Gastrocnemius medialis (tissue), 4 donors: ENCODE data around the gene CFAP46.

Experiments
- POLR2A ChIP-seq, 2 donors: fragments of 450-650 bp; IDR thresholded peaks; one replicate each; pipeline ENCODE4 v1.6.1; 2017; ENCODE audit warnings: antibody characterized with exemption in 2 of 2, mild to moderate bottlenecking in 2 of 2, moderate library complexity in 2 of 2
- TF ChIP-seq, protein P1 (sequence below), 5 experiments: fragments of 450-650 bp in 3 of 5; fragments of 200-600 bp in 2 of 5; sonication (generic) in 2 of 5; IDR thresholded peaks in 4 of 5; conservative IDR thresholded peaks in 1 of 5; 1 replicate in 4 of 5; 2 replicates in 1 of 5; pipeline ENCODE4 v1.5.1; 2016 to 2019; ENCODE audit warnings: antibody characterized with exemption in 5 of 5, mild to moderate bottlenecking in 3 of 5, moderate library complexity in 3 of 5

DNA sequence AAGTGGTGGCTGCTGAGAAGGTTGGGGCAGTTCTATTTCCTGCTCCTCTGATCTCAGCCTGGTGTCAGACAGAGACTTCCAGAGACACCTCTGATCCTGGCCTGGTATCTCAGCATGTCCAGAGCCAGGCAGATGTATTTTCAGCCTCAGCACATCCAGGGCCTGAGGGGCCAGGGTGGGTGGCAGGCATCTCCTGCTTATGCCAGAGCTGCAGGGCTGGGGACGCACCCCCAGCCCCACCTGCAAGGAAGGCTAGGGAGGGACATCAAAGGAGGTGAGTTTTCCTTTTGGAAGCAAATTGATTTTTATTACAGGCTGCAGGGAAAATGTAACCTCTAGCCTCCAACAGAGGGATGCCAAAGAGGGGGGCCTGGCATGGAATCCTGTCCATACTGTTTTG is 36.7 kb downstream of the CFAP46 start:
- TF ChIP-seq, protein P1, sequence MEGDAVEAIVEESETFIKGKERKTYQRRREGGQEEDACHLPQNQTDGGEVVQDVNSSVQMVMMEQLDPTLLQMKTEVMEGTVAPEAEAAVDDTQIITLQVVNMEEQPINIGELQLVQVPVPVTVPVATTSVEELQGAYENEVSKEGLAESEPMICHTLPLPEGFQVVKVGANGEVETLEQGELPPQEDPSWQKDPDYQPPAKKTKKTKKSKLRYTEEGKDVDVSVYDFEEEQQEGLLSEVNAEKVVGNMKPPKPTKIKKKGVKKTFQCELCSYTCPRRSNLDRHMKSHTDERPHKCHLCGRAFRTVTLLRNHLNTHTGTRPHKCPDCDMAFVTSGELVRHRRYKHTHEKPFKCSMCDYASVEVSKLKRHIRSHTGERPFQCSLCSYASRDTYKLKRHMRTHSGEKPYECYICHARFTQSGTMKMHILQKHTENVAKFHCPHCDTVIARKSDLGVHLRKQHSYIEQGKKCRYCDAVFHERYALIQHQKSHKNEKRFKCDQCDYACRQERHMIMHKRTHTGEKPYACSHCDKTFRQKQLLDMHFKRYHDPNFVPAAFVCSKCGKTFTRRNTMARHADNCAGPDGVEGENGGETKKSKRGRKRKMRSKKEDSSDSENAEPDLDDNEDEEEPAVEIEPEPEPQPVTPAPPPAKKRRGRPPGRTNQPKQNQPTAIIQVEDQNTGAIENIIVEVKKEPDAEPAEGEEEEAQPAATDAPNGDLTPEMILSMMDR (IDR thresholded peaks at IDR 0.05 in 4 of 5, conservative IDR thresholded peaks at IDR 0.05 in 1 of 5), result no peak
- TF ChIP-seq POLR2A (IDR thresholded peaks at IDR 0.05), result no peak
